Germinal center (tissue), 1 donor: ENCODE results near the gene SUPT3H.
"Not testable (repeated sequence)": the region's sequence is repeated elsewhere in the genome, so short reads cannot be mapped to it uniquely, and the experiment has no call there.

Source experiments
- DNase-seq: peaks from one replicate; pipeline ENCODE4 v3.0.0; 2012; ENCODE audit warnings: mixed read lengths, low spot score

The SUPT3H gene

GRCh38 chr6:45174045-45174444, 203.7 kb downstream of the SUPT3H start:
- DNase-seq = no peak

- DNase-seq = no peak
Observed at GRCh38 chr6:45171380-45171779, 206.4 kb downstream of the SUPT3H start.

GRCh38 chr6:45170309-45170708, 207.4 kb downstream of the SUPT3H start:
- DNase-seq = no peak

- no peak for DNase-seq
Observed at GRCh38 chr6:45169815-45170214, 207.9 kb downstream of the SUPT3H start.

- no peak for DNase-seq
Observed at GRCh38 chr6:45163952-45164766, 213.6 kb downstream of the SUPT3H start.

GRCh38 chr6:45160305-45160704, 217.4 kb downstream of the SUPT3H start:
- no peak for DNase-seq

DNA sequence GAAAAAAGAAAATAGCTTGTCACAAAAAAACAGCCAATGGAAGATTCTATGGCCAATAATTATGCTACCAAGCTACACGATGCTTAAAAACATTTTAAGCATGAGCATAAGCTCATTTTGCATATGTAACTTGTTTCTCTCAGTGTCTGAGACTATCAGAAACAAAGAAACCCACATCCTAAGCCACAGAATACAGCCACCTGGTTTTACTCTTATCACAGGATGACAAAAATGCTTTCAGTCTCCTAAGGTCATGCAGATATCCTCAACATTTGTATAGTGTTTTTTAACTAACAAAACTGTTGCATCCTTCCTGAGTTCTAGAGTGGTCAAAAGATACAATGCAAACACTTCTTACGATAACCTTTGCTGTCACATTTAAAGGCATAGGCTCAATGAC, 221.7 kb downstream of the SUPT3H start:
- no peak for DNase-seq

DNA sequence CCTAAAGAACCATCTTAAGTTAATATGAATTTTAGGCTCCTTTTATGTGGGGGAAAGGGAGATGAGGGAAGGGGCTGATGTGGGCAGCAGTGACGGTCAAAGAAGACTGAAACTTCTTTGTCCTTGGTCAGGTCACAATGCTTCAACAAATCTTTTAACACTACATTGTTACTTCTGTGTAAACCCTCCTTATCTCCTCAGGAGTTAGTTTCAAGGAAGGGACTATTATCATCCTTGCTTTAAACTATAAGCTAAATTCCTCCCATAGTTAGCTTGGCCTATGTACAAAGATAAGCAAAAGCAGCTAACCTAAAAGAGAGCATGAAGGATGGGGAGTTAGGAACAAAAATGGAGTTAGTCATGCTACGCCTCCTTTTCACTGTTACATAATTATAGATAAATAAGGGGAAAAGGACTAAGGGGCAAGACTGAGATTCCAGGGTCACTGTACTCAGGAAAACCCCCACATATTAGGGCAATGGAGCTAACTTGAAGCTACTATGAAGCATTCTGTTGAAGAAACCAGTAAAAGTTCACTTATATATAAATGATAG, 222.3 kb downstream of the SUPT3H start:
- no peak for DNase-seq

GRCh38 chr6:45154679-45155078, 223.1 kb downstream of the SUPT3H start:
- no peak for DNase-seq

DNA sequence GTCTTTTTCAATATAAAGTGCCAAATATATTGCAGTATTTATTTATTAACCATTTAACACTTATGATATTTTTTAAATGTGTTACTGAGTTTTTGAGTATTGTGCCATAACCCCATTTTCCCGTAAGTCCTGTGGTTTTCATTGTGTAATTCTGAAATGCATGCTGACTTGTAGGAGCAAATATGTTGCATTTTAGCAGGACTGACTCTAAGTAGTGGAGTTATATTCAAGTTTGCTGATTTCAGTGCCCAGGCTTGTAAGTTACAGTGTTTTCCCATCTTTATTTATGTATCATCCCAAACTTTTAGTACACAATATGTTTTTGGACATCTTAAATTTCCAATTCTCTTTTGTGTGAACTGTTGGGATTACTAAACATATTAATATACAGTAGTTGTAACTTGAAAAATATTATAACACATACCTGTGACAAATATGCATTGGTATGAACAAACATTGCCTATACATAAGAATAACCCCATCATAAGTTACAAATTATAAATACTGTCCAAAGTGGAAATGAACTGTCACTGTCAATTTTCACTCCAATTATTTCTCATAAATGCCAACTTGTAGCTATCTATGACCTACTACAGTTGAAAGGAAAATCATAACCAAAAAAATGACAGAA, 228.9 kb downstream of the SUPT3H start:
- DNase-seq = no peak

GRCh38 chr6:45148278-45148677, 229.5 kb downstream of the SUPT3H start:
- DNase-seq = no peak

- not testable (repeated sequence) for DNase-seq
Observed at GRCh38 chr6:45145658-45146057, 232.1 kb downstream of the SUPT3H start.

DNA sequence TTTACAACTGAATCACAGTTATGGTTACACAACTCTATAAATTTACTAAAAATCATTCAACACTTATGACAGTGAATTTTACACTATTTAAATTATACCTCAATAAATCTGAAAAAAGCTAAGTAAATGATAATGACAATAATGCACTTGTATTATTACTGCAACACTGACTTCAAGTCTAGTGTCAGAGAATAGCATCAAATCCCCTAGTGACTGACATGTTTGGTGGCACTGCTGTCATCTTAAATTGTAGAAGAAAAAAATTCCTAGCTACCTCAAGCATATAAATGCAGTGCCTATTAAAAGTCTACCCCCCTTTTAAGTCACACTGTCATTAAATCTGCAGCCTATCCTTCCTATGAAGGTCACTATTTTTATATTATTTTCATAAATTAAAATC, 239.0 kb downstream of the SUPT3H start:
- DNase-seq = no peak

DNA sequence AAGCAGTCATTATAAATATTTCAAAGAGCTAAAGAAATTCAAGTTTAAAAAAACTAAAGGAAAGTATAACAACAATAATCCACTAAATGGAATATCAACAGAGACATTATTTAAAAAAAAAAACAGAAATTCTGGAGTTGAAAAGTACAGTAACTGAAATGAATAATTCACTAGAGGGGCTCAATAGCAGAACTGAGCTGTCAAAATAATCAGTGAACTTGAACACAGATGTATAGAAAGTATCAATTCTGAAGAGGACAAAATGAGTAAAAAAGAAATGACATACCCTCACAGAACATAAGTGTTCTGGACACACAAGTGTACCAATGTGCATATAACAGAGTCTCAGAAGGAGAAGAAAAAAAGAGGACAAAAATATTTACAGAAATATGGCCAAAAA, 241.2 kb downstream of the SUPT3H start:
- DNase-seq = no peak

DNA sequence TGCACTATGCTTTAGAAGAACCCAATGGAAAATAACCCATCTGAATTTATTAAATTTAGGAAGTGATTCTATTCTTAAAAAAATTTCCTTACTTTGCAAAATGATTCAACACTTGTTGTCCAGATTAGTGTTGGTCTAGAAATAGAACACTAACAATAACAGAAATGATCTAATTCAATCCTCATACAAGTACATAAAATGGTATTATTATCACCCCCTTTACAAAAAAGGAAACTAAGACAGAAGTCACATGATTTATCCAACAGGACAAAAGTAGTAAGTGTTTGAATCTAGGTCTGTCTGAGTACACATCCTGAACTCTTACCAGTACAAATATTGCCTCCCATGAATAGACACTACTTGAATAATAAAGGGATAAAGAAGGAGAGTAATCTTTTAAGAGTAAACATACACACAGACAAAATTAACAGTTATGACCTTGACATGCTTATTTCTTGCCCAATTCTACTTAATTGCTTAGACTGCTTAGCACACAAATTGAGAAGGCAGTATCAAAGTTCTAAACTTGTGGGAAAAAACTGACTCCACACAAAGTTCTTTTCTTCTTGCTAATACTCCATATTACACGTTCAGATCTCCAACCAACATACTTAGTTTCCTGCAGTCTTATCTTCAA, 245.0 kb downstream of the SUPT3H start:
- DNase-seq = no peak

DNA sequence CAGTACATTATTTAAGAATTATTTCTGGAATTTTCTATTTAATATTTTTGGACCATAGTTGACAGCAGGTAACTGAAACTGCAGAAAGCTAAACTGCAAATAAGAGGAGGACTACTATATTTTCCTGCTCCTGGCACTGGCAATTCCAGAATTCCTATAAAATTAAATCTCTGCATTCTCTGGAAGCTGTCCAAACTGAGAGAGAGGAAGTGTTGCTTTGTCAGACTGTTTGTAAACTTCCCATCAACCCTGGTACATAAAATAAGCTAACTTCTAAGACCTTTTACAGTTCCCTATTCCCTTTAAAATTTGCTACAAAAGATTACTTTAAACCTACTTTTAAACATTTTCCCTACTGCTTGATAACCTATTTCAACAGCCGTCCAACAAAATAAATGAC, 245.7 kb downstream of the SUPT3H start:
- DNase-seq = no peak

DNA sequence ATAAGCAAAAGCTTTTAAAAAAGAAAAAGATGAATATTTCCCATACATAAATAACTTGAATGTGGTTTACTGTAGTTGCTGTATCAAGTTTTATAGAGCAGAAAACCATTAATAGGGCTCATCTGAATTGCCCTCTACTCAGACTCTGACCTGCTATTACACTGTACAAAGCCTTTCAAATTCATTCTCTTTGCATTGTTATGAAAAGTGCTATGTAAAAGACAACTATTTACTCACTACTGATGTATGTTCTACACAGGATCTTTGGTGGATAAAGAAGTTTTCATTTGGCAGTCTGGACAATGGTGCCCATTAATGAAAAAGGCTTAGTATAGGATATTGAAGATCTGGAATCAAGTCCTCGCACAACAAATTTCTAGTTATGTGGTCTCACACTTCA, 248.7 kb downstream of the SUPT3H start:
- DNase-seq = no peak

DNA sequence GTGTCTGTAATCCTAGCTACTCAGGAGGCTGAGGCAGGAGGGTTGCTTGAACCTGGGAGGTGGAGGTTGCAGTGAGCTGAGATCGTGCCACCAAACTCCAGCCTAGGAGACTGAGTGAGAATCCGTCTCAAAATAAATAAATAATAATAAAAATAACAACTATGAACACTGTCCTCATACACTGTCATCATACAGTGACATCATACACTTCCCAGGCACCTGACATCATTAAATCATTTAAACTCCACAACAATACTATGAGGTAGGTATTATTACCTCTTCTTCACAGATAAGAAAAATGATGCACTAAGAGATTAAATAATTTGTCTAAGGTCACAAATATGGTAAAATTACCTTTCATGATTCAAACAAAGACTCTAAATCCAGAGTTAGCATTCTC, 250.5 kb downstream of the SUPT3H start:
- DNase-seq = no peak

- no peak for DNase-seq
Observed at GRCh38 chr6:45126033-45126432, 251.7 kb downstream of the SUPT3H start.

- DNase-seq = no peak
Observed at GRCh38 chr6:45123023-45123422, 254.7 kb downstream of the SUPT3H start.

- no peak for DNase-seq
Observed at GRCh38 chr6:45118754-45119153, 259.0 kb downstream of the SUPT3H start.

DNA sequence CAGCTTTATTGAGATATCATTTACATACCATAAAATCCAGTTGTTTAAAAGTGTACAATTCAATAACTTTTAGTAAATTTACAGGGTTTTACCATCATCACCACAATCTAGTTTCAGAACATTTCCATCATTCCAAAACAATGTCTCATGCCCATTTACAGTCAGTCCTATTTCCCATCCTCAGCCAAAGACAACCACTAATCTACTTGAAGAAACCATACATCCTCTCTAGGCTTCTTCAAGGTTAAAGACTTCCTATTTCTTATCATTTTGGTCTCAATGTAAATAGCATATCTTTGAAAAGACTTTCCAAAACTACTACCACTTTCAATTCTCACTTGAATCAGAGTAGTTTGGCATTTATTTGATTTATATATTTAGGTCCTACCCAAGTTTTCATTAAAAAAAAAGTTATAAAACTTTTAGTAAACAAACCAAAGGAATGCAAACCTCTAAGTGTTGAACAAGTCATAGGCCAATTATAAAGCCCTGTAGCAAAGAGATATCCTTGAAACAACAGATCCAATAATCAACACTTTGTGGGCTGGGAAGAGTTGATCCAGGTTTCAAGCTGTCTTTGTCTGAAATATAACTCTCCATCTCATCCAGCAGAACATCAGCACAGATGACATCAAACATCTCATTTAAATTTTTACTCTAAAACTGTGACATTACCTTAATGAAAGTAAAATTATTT, 260.9 kb downstream of the SUPT3H start:
- DNase-seq = no peak
